Glutamatergic neuron (in vitro differentiated cells): ENCODE data around the gene FNDC11. TPM values are rescaled to one million over a fixed set of nuclear protein-coding genes. Genes with fewer than 3 reads are reported as not detected.
"Not testable (repeated sequence)": the region's sequence is repeated elsewhere in the genome, so short reads cannot be mapped to it uniquely, and the experiment has no call there.

Source experiments
- DNase-seq: peaks from one replicate; pipeline ENCODE4 v3.0.0; 2022
- H3K27ac Mint-ChIP-seq: one replicate; pipeline ENCODE4 v1.8.0; 2020; ENCODE audit warnings: mild to moderate bottlenecking, mixed read lengths, inconsistent platforms; ENCODE audit not compliant: unreplicated experiment
- H3K27me3 Mint-ChIP-seq: one replicate; pipeline ENCODE4 v1.8.0; 2020; ENCODE audit warnings: mild to moderate bottlenecking, moderate library complexity, mixed read lengths, inconsistent platforms; ENCODE audit not compliant: unreplicated experiment
- H3K36me3 Mint-ChIP-seq: one replicate; pipeline ENCODE4 v1.8.0; 2020; ENCODE audit warnings: mild to moderate bottlenecking, mixed read lengths, inconsistent platforms; ENCODE audit not compliant: unreplicated experiment
- H3K4me1 Mint-ChIP-seq: one replicate; pipeline ENCODE4 v1.8.0; 2020; ENCODE audit warnings: mild to moderate bottlenecking, low read depth, mixed read lengths, inconsistent platforms; ENCODE audit not compliant: unreplicated experiment
- H3K4me3 Mint-ChIP-seq: one replicate; pipeline ENCODE4 v1.8.0; 2020; ENCODE audit warnings: mild to moderate bottlenecking, mixed read lengths, inconsistent platforms; ENCODE audit not compliant: unreplicated experiment
- H3K9me3 Mint-ChIP-seq: one replicate; pipeline ENCODE4 v1.8.0; 2020; ENCODE audit warnings: mild to moderate bottlenecking, moderate library complexity, mixed read lengths, inconsistent platforms; ENCODE audit not compliant: unreplicated experiment
- total RNA-seq: library from RNA; stranded (reverse); fragmentation: NEBNext Ultra II Directional; extraction: Animal tissue kit (Norgen Biotek cat#: 25700); gene quantifications from one replicate; pipeline ENCODE4 v1.2.1, GENCODE V29; 2021; ENCODE audit not compliant: unreplicated experiment
- TF ChIP-seq, protein P1 (sequence below): fragments of 200-600 bp; sonication (generic); IDR thresholded peaks from one replicate; pipeline ENCODE4 v1.5.0; 2021; ENCODE audit not compliant: partially characterized antibody, unreplicated experiment

Gene FNDC11
- total RNA-seq, 1 donor from 2014 or later = 9.3 TPM

DNA sequence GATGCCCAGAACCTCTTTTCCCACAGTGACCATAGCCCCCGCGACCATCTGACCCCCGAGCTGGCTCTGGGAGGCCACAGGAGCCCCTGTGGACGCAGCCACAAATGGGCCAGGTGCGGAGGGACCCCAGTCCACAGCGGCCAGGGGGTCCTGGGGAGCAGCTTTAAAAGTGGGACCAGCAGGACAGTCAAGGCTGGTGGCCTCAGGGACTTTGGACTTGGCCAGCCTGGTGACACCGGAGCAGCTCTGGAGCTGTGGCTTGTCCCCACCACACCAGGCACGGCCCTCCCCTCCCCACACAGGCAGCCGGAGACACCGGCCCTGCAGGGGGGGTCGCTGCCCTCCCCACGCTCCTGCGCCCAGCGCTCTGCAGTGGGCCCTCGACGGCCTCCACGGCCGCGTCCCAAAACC is 3.5 kb downstream of the FNDC11 start:
- H3K4me1 Mint-ChIP-seq = no peaks in the 10 kb centered on the region
- peaks cover 3% of the 10 kb centered on the region for H3K27me3 Mint-ChIP-seq
- peak overlapping the region; percentile 35 for H3K27ac Mint-ChIP-seq
- no peak overlapping the region for H3K4me3 Mint-ChIP-seq
- TF ChIP-seq, protein P1, sequence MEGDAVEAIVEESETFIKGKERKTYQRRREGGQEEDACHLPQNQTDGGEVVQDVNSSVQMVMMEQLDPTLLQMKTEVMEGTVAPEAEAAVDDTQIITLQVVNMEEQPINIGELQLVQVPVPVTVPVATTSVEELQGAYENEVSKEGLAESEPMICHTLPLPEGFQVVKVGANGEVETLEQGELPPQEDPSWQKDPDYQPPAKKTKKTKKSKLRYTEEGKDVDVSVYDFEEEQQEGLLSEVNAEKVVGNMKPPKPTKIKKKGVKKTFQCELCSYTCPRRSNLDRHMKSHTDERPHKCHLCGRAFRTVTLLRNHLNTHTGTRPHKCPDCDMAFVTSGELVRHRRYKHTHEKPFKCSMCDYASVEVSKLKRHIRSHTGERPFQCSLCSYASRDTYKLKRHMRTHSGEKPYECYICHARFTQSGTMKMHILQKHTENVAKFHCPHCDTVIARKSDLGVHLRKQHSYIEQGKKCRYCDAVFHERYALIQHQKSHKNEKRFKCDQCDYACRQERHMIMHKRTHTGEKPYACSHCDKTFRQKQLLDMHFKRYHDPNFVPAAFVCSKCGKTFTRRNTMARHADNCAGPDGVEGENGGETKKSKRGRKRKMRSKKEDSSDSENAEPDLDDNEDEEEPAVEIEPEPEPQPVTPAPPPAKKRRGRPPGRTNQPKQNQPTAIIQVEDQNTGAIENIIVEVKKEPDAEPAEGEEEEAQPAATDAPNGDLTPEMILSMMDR = no peak
- H3K9me3 Mint-ChIP-seq = peaks cover 5% of the 10 kb centered on the region
- H3K36me3 Mint-ChIP-seq = no peaks in the 10 kb centered on the region
- DNase-seq = no peak

GRCh38 chr20:63558804-63559484 is 5.0 kb downstream of the FNDC11 start:
- Mint-ChIP-seq H3K27me3 (peaks cover 3% of the 10 kb centered on the region), H3K27ac (no peak overlapping the region), H3K4me1 (no peaks in the 10 kb centered on the region), H3K9me3 (peaks cover 5% of the 10 kb centered on the region), H3K4me3 (no peak overlapping the region), H3K36me3 (no peaks in the 10 kb centered on the region)
- TF ChIP-seq, protein P1 = no peak
- DNase-seq = no peak

DNA sequence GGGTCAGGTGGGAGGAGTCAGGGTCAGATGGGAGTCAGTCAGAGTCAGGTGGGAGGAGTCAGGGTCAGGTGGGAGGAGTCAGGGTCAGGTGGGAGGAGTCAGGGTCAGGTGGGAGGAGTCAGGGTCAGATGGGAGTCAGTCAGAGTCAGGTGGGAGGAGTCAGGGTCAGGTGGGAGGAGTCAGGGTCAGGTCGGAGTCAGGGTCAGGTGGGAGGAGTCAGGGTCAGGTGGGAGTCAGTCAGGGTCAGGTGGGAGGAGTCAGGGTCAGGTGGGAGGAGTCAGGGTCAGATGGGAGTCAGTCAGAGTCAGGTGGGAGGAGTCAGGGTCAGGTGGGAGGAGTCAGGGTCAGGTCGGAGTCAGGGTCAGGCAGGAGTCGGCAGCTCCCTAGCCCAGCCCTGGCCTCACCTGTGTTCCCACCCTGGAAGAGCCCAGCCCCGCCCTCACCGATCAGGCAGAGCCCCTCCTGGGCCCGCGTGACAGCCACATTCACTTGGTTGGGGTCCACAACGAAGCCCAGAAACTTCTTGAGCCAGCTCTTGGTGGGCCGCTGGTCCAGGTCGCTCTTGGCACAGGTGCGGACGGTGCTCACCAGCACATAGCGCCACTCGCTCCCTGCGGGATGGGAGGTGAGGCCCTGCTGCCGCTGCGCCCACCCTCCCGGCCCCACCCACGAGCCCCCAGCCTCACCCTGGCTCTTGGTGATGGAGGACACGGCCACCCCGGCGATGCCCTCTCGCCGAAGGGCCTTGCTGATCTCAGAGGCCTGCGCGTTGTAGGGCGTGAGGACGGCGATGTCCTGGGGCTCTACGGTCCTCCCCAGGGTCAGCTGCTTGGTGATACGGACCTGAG is 5.8 kb downstream of the FNDC11 start:
- not testable (repeated sequence) for H3K27ac Mint-ChIP-seq, H3K36me3 Mint-ChIP-seq, DNase-seq, H3K27me3 Mint-ChIP-seq, H3K9me3 Mint-ChIP-seq, H3K4me1 Mint-ChIP-seq, H3K4me3 Mint-ChIP-seq

GRCh38 chr20:63560333-63560805 is 6.4 kb downstream of the FNDC11 start:
- TF ChIP-seq, protein P1 = no peak
- Mint-ChIP-seq H3K4me1 (no peaks in the 10 kb centered on the region), H3K27ac (no peak overlapping the region), H3K4me3 (no peak overlapping the region), H3K36me3 (no peaks in the 10 kb centered on the region), H3K9me3 (peaks cover 5% of the 10 kb centered on the region), H3K27me3 (peaks cover 3% of the 10 kb centered on the region)
- no peak for DNase-seq

- TF ChIP-seq, protein P1 = no peak
- Mint-ChIP-seq H3K27me3 (peaks cover 3% of the 10 kb centered on the region), H3K4me1 (no peaks in the 10 kb centered on the region), H3K27ac (no peak overlapping the region), H3K36me3 (no peaks in the 10 kb centered on the region), H3K9me3 (peaks cover 5% of the 10 kb centered on the region), H3K4me3 (no peak overlapping the region)
- DNase-seq = no peak
These were observed 7.1 kb downstream of the FNDC11 start for GRCh38 chr20:63560856-63561609.
